T-cell (primary cell): Measurements from ENCODE around the gene GARRE1. TPM values are rescaled to one million over a fixed set of nuclear protein-coding genes. Genes with fewer than 3 reads are reported as not detected.

Source experiments
- ATAC-seq, 4 experiments: fragments of 200-7000 bp in 3 of 4; fragments of 150-1000 bp in 1 of 4; cut with Tn5 transposase; replicated peaks in 1 of 4; 1 replicate in 3 of 4; 2 replicates in 1 of 4; pipeline ENCODE4 v1.10.0; 2021; ENCODE audit warnings: moderate library complexity in 3 of 4, mild to moderate bottlenecking in 2 of 4, moderate number of reproducible peaks in 1 of 4
- CTCF ChIA-PET, 2 donors: fragments of 300-600 bp; sonication (Branson Sonifier 250); formaldehyde crosslinking; loops; one replicate each; lab custom pipeline; 2022; ENCODE audit warnings: antibody characterized with exemption in 2 of 2; lab: Charles Lee
- POLR2A ChIA-PET, 2 donors: fragments of 300-600 bp; sonication (Branson Sonifier 250); formaldehyde crosslinking; loops; one replicate each; lab custom pipeline; 2022; ENCODE audit warnings: antibody characterized with exemption in 2 of 2; lab: Charles Lee
- DNase-seq, 35 experiments: peaks; one replicate each; pipeline versions ENCODE4 v3.0.0 to v3.0.0-alpha.2; 2013 to 2023
- H3K27ac ChIP-seq: one replicate; pipeline ENCODE4 v1.5.1; 2013; ENCODE audit warnings: low read length
- H3K27me3 ChIP-seq, 2 experiments: replicated peaks in 1 of 2; 1 replicate in 1 of 2; 2 replicates in 1 of 2; pipeline versions ENCODE4 v1.6.1 to v1.7.0; 2013; ENCODE audit warnings: low read length in 1 of 2, mixed read lengths in 1 of 2; ENCODE audit not compliant: control insufficient read depth in 2 of 2, insufficient read depth in 2 of 2; ENCODE audit errors: extremely low read depth in 1 of 2
- H3K36me3 ChIP-seq, 2 donors: 1 replicate in 1 of 2; 2 replicates in 1 of 2; pipeline versions ENCODE4 v1.6.1 to v1.7.0; 2013; ENCODE audit warnings: low read length in 1 of 2; ENCODE audit not compliant: control insufficient read depth in 2 of 2, insufficient read depth in 1 of 2; ENCODE audit errors: extremely low read depth in 1 of 2
- H3K4me1 ChIP-seq, 2 experiments: 1 replicate in 1 of 2; 2 replicates in 1 of 2; pipeline versions ENCODE4 v1.6.1 to v1.7.0; 2013; ENCODE audit warnings: low read length in 2 of 2, mixed read lengths in 1 of 2; ENCODE audit not compliant: insufficient read depth in 2 of 2, control insufficient read depth in 1 of 2; ENCODE audit errors: extremely low read depth in 1 of 2
- H3K4me3 ChIP-seq, 2 donors: 1 replicate in 1 of 2; 2 replicates in 1 of 2; pipeline versions ENCODE4 v1.5.1 to v1.7.0; 2013; ENCODE audit warnings: mild to moderate bottlenecking in 2 of 2, low read length in 1 of 2, moderate library complexity in 1 of 2; ENCODE audit not compliant: control insufficient read depth in 1 of 2; ENCODE audit errors: extremely low read depth in 1 of 2
- H3K9me3 ChIP-seq: 2 replicates; pipeline ENCODE4 v1.7.0; 2013
- H3K27ac Mint-ChIP-seq, 2 donors: one replicate each; pipeline ENCODE4 v1.8.0; 2020 to 2021; ENCODE audit warnings: mild to moderate bottlenecking in 2 of 2, mixed read lengths in 2 of 2
- H3K27me3 Mint-ChIP-seq, 2 donors: one replicate each; pipeline ENCODE4 v1.8.0; 2021 to 2022; ENCODE audit warnings: mixed read lengths in 2 of 2
- H3K36me3 Mint-ChIP-seq: one replicate; pipeline ENCODE4 v1.8.0; 2021; ENCODE audit warnings: mixed read lengths
- H3K4me1 Mint-ChIP-seq, 3 donors: one replicate each; pipeline ENCODE4 v1.8.0; 2020 to 2022; ENCODE audit warnings: mixed read lengths in 3 of 3, mild to moderate bottlenecking in 1 of 3
- H3K4me3 Mint-ChIP-seq, 3 donors: one replicate each; pipeline ENCODE4 v1.8.0; 2020 to 2022; ENCODE audit warnings: mild to moderate bottlenecking in 3 of 3, mixed read lengths in 3 of 3, moderate library complexity in 3 of 3
- H3K9me3 Mint-ChIP-seq, 3 donors: one replicate each; pipeline ENCODE4 v1.8.0; 2020 to 2022; ENCODE audit warnings: mixed read lengths in 3 of 3
- WGBS: methylation state at CpG from one replicate; pipeline ENCODE4 v1.1.5; 2013; ENCODE audit warnings: missing lambda C conversion rate; ENCODE audit not compliant: insufficient coverage; 5-methylcytosine and 5-hydroxymethylcytosine counted together
- total RNA-seq, 35 experiments: library from RNA in 6 of 35; stranded (reverse) in 6 of 35; fragments of 120-200 nt in 1 of 35; gene quantifications; one replicate each; pipeline versions ENCODE4 v1.2.1 to v1.2.4 and lab custom pipeline; 2013 to 2026

GARRE1 gene
- total RNA-seq, 5 donors from 2014 or later (not counting 1 experiment from before 2014, with no cell fraction given), result 31.8 to 51.6 (median 34.8) TPM

DNA sequence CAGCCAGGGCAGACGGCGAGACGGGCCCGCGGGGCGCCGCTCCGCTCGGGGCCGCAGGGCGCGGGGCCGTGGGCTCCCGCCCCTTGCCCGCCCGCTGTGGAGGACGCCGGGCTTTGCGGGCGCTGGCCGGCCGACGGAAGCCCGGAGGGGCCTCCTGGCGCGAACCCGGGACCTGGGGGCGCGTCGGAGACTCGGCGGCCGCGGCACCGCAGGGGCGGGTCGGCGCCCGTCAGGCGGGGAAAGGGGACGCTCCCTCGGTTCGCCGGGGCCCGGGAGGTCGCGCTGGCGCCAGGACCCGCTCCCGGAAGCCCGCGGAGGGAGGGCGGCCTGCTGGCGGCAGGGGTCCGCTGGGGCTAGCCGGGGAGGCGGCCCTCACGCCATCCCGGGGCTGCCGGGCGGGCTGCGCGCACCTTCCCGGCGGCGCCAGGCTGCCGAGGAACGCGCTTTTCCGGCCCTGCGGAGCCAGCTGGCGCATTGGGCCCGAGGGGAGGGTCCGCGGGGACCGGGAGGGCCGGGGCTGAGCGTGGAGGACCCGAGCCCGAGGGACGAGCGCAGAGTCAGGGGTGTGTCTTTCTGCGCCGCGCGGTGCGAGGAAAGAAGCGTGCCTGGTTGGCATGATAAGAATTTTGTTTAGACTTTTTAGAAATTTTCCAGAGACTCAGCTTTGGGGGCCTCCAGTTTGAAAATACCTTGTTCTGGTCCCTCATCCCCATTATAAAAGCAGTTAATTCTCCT, 511 bp downstream of the GARRE1 start:
- Mint-ChIP-seq H3K9me3 (no peaks in the 10 kb centered on the region), H3K36me3 (peaks cover 5% of the 10 kb centered on the region), H3K4me1 (peaks cover 42 to 50% (median 47%) of the 10 kb centered on the region in 3 donors), H3K4me3 (peak overlapping the region; percentile 78 to 86 (median 84)), H3K27ac (peak overlapping the region; percentile 71 to 79), H3K27me3 (no peaks in the 10 kb centered on the region)
- ATAC-seq (peak; percentile 44 to 63 (median 54)), DNase-seq (peak in 18 of 35 experiments; percentile 2 to 47 (median 20))
- Histone ChIP-seq H3K9me3 (no peaks in the 10 kb centered on the region), H3K4me1 (peaks cover 14 to 20% of the 10 kb centered on the region in 2 experiments), H3K36me3 (peaks cover 0 to 4% of the 10 kb centered on the region in 2 donors), H3K4me3 (peak overlapping the region; percentile 58), H3K27ac (peak overlapping the region; percentile 3), H3K27me3 (no peaks in the 10 kb centered on the region)
- POLR2A ChIA-PET, result interaction anchor here in 1 of 2 donors (0.6 kb wide), 1 partner anchor 16 kb away, joined by 3 read pairs; no protein-coding TSS in a partner anchor
- under 1% methylated on average over 86 of the region's 88 CpGs for WGBS
- CTCF ChIA-PET, result no interaction called here

DNA sequence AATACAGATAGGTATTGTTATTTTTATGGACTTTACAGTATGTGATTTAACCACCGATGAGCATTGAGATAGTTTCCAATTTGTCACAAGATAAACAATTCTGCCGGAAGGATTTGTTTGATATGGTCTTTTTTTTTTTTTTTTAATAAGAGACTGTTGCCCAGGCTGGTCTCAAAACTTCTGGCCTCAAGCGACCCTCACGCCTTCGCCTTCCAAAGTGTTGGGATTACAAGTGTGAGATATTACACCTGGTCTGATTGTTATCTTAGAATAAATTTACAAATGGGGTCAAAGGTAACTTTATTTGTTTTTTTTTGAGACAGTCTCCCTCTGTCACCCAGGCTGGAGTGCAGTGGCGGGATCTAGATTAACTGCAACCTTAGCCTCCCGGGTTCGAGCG, 1.2 kb downstream of the GARRE1 start:
- no peaks in the 10 kb centered on the region for H3K9me3 ChIP-seq
- no peak for ATAC-seq
- no peaks in the 10 kb centered on the region for H3K9me3 Mint-ChIP-seq
- H3K27me3 ChIP-seq, result no peaks in the 10 kb centered on the region
- H3K27ac ChIP-seq, result peak overlapping the region; percentile 3
- H3K27me3 Mint-ChIP-seq, result no peaks in the 10 kb centered on the region
- H3K4me3 Mint-ChIP-seq, result peak overlapping the region; percentile 74 to 84 (median 78)
- peaks cover 14 to 20% of the 10 kb centered on the region in 2 experiments for H3K4me1 ChIP-seq
- ChIA-PET POLR2A (interaction anchor here in 1 of 2 donors (0.6 kb wide), 1 partner anchor 16 kb away, joined by 3 read pairs; no protein-coding TSS in a partner anchor), CTCF (no interaction called here)
- peaks cover 44 to 53% (median 50%) of the 10 kb centered on the region in 3 donors for H3K4me1 Mint-ChIP-seq
- peaks cover 5% of the 10 kb centered on the region for H3K36me3 Mint-ChIP-seq
- peaks cover 0 to 4% of the 10 kb centered on the region in 2 donors for H3K36me3 ChIP-seq
- peak overlapping the region; percentile 58 for H3K4me3 ChIP-seq
- no peak for DNase-seq
- peak overlapping the region; percentile 71 to 79 for H3K27ac Mint-ChIP-seq
- WGBS, result 95% methylated on average over 4 of the region's 9 CpGs

- Mint-ChIP-seq H3K9me3 (no peaks in the 10 kb centered on the region), H3K4me1 (peaks cover 59 to 67% (median 65%) of the 10 kb centered on the region in 3 donors), H3K36me3 (peaks cover 5% of the 10 kb centered on the region), H3K4me3 (peak overlapping the region; percentile 39 to 47 (median 47)), H3K27ac (peak overlapping the region; percentile 31 to 34), H3K27me3 (no peaks in the 10 kb centered on the region)
- Histone ChIP-seq H3K4me3 (no peak overlapping the region), H3K4me1 (peaks cover 16 to 33% of the 10 kb centered on the region in 2 experiments), H3K9me3 (no peaks in the 10 kb centered on the region), H3K27ac (no peak overlapping the region), H3K36me3 (peaks cover 0 to 7% of the 10 kb centered on the region in 2 donors), H3K27me3 (no peaks in the 10 kb centered on the region)
- ATAC-seq (no peak), DNase-seq (no peak)
- POLR2A ChIA-PET, result interaction anchor here in 1 of 2 donors (0.7 kb wide), 3 partner anchors 13 to 212 kb away, joined by 3 to 11 read pairs (median 6); no protein-coding TSS in a partner anchor
- CTCF ChIA-PET, result interaction anchor here in 1 of 2 donors (0.7 to 1.0 kb wide), 3 partner anchors 12 to 942 kb away, joined by 3 to 5 read pairs (median 4); no protein-coding TSS in a partner anchor
- no CpG with 5 or more reads among the region's 5 CpGs for WGBS
These were observed 2.6 kb downstream of the GARRE1 start for GRCh38 chr19:34256835-34257558.

- H3K4me3 ChIP-seq, result no peak overlapping the region
- no peaks in the 10 kb centered on the region for H3K9me3 ChIP-seq
- peak overlapping the region; percentile 31 to 47 (median 47) for H3K4me3 Mint-ChIP-seq
- DNase-seq, result no peak
- no peaks in the 10 kb centered on the region for H3K9me3 Mint-ChIP-seq
- H3K4me1 Mint-ChIP-seq, result peaks cover 59 to 67% (median 65%) of the 10 kb centered on the region in 3 donors
- no peak overlapping the region for H3K27ac ChIP-seq
- H3K4me1 ChIP-seq, result peaks cover 16 to 38% of the 10 kb centered on the region in 2 experiments
- peaks cover 5% of the 10 kb centered on the region for H3K36me3 Mint-ChIP-seq
- H3K27ac Mint-ChIP-seq, result peak overlapping the region; percentile 5 to 25
- H3K36me3 ChIP-seq, result peaks cover 0 to 7% of the 10 kb centered on the region in 2 donors
- POLR2A ChIA-PET, result interaction anchor here in 1 of 2 donors (0.7 kb wide), 1 partner anchor 68 kb away, joined by 4 read pairs; no protein-coding TSS in a partner anchor
- no peak for ATAC-seq
- H3K27me3 Mint-ChIP-seq, result no peaks in the 10 kb centered on the region
- no CpG with 5 or more reads among the region's 2 CpGs for WGBS
- H3K27me3 ChIP-seq, result no peaks in the 10 kb centered on the region
- CTCF ChIA-PET, result no interaction called here
These were observed 3.2 kb downstream of the GARRE1 start for GRCh38 chr19:34257559-34257924.

DNA sequence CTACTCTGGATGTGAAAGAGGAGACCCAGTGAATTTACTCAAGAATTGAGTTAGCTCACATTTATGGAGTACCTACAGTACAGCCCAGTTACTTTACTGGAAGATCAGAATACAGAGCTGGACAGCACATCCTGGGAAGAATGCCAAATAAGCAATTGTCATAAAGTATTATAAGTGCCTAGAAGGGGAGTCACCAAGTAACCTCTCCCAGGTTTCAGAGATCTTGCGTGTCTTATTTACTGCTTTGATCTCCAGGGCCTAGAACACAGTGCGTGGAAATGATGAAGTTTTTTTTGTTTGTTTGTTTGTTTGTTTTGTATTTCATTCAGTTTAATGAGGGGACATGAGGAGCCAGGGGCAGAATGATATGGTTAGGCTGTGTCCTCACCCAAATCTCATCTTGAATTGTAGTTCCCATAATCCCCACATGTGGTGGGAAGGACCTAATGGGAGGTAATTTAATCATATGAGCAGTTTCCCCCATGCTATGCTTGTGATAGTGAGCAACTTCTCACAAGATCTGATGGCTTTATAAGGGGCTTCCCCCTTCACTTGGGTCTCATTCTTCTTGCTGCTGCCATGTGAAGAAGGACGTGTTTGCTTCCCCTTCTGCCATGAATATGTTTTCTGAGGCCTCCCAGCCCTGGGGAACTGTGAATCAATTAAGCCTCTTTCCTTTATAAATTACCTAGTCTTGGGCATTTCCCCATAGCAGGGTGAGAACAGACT, 5.2 kb downstream of the GARRE1 start:
- H3K4me1 Mint-ChIP-seq, result peaks cover 56 to 66% (median 65%) of the 10 kb centered on the region in 3 donors
- Histone ChIP-seq H3K4me3 (no peak overlapping the region), H3K4me1 (peaks cover 14 to 37% of the 10 kb centered on the region in 2 experiments), H3K9me3 (no peaks in the 10 kb centered on the region), H3K36me3 (peaks cover 0 to 7% of the 10 kb centered on the region in 2 donors), H3K27ac (no peak overlapping the region), H3K27me3 (no peaks in the 10 kb centered on the region)
- no peak overlapping the region for H3K4me3 Mint-ChIP-seq
- CTCF ChIA-PET, result no interaction called here
- WGBS, result 100% methylated on average over 1 of the region's 3 CpGs
- peaks cover 8% of the 10 kb centered on the region for H3K36me3 Mint-ChIP-seq
- DNase-seq, result no peak
- no peaks in the 10 kb centered on the region for H3K9me3 Mint-ChIP-seq
- no peak for ATAC-seq
- no peaks in the 10 kb centered on the region for H3K27me3 Mint-ChIP-seq
- peak overlapping the region; percentile 9 to 52 for H3K27ac Mint-ChIP-seq
- POLR2A ChIA-PET, result no interaction called here
